H9 (cell line): ENCODE results near the gene TMEM117. TPM values are rescaled to one million over a fixed set of nuclear protein-coding genes. Genes with fewer than 3 reads are reported as not detected.

Source experiments
- DNase-seq: peaks from one replicate; pipeline ENCODE4 v3.0.0-alpha.2; 2017
- H2AFZ ChIP-seq: one replicate; pipeline ENCODE4 v1.6.1; 2013; ENCODE audit warnings: mild to moderate bottlenecking, low read length, control low read depth, moderate library complexity
- H2AK5ac ChIP-seq: 2 replicates; pipeline ENCODE4 v1.6.1; 2013; ENCODE audit warnings: low read length, control low read depth, mixed read lengths; ENCODE audit not compliant: insufficient read length
- H2BK120ac ChIP-seq: one replicate; pipeline ENCODE4 v1.6.1; 2013; ENCODE audit warnings: low read depth, mild to moderate bottlenecking, low read length, control low read depth, inconsistent platforms; ENCODE audit not compliant: poor library complexity, severe bottlenecking
- H2BK12ac ChIP-seq: 2 replicates; pipeline ENCODE4 v1.6.1; 2013; ENCODE audit warnings: low read length, control low read depth, mixed read lengths, low read depth; ENCODE audit not compliant: insufficient read length
- H2BK15ac ChIP-seq: 2 replicates; pipeline ENCODE4 v1.6.1; 2013; ENCODE audit warnings: low read depth, low read length, control low read depth
- H2BK20ac ChIP-seq: one replicate; pipeline ENCODE4 v1.6.1; 2013; ENCODE audit warnings: low read depth, mild to moderate bottlenecking, low read length, control low read depth, inconsistent platforms; ENCODE audit not compliant: poor library complexity, severe bottlenecking
- H2BK5ac ChIP-seq: 2 replicates; pipeline ENCODE4 v1.6.1; 2013; ENCODE audit warnings: low read length, control low read depth, mixed read lengths; ENCODE audit not compliant: insufficient read length
- H3K14ac ChIP-seq: 2 replicates; pipeline ENCODE4 v1.6.1; 2013; ENCODE audit warnings: low read length, control low read depth; ENCODE audit not compliant: insufficient read depth
- H3K18ac ChIP-seq: 2 replicates; pipeline ENCODE4 v1.6.1; 2013; ENCODE audit warnings: low read depth, mild to moderate bottlenecking, mixed read lengths, low read length, control low read depth; ENCODE audit not compliant: insufficient read length
- H3K23ac ChIP-seq: 2 replicates; pipeline ENCODE4 v1.6.1; 2013; ENCODE audit warnings: low read length, control low read depth, mixed read lengths, low read depth; ENCODE audit not compliant: insufficient read length
- H3K23me2 ChIP-seq: 2 replicates; pipeline ENCODE4 v1.6.1; 2013; ENCODE audit warnings: low read depth, mild to moderate bottlenecking, mixed read lengths, low read length, control low read depth; ENCODE audit not compliant: insufficient read length, poor library complexity, severe bottlenecking
- H3K27ac ChIP-seq: 2 replicates; pipeline ENCODE4 v1.5.1; 2013; ENCODE audit warnings: low read length, control low read depth, mixed read lengths, low read depth; ENCODE audit not compliant: insufficient read length
- H3K27me3 ChIP-seq: 2 replicates; pipeline ENCODE4 v1.6.1; 2013; ENCODE audit warnings: low read length, control low read depth, inconsistent platforms; ENCODE audit not compliant: insufficient read depth
- H3K4ac ChIP-seq: 2 replicates; pipeline ENCODE4 v1.6.1; 2013; ENCODE audit warnings: low read depth, mild to moderate bottlenecking, control low read depth, inconsistent platforms, low read length, moderate library complexity
- H3K4me1 ChIP-seq: 2 replicates; pipeline ENCODE4 v1.6.1; 2013; ENCODE audit warnings: low read length, control low read depth, inconsistent platforms; ENCODE audit not compliant: insufficient read depth
- H3K4me2 ChIP-seq: 2 replicates; pipeline ENCODE4 v1.6.1; 2013; ENCODE audit warnings: low read length, control low read depth, mixed read lengths; ENCODE audit not compliant: insufficient read length, insufficient read depth
- H3K56ac ChIP-seq: 2 replicates; pipeline ENCODE4 v1.6.1; 2013; ENCODE audit warnings: low read depth, mild to moderate bottlenecking, mixed read lengths, low read length, control low read depth; ENCODE audit not compliant: insufficient read length
- H3K79me1 ChIP-seq: 2 replicates; pipeline ENCODE4 v1.6.1; 2013; ENCODE audit warnings: low read depth, mild to moderate bottlenecking, moderate library complexity, low read length, control low read depth, inconsistent platforms; ENCODE audit not compliant: insufficient read depth, poor library complexity, severe bottlenecking
- H3K79me2 ChIP-seq: 2 replicates; pipeline ENCODE4 v1.6.1; 2013; ENCODE audit warnings: low read length, control low read depth, inconsistent platforms; ENCODE audit not compliant: insufficient read depth
- H3K9ac ChIP-seq: 2 replicates; pipeline ENCODE4 v1.6.1; 2013; ENCODE audit warnings: low read length, control low read depth, mixed read lengths; ENCODE audit not compliant: insufficient read length; ENCODE audit errors: extremely low read depth
- H3K9me3 ChIP-seq: one replicate; pipeline ENCODE4 v1.6.1; 2013; ENCODE audit warnings: low read depth, low read length, inconsistent platforms; ENCODE audit not compliant: control insufficient read depth
- H3T11ph ChIP-seq: one replicate; pipeline ENCODE4 v1.6.1; 2013; ENCODE audit warnings: mild to moderate bottlenecking, low read length, control low read depth, inconsistent platforms
- H4K20me1 ChIP-seq: one replicate; pipeline ENCODE4 v1.6.1; 2013; ENCODE audit not compliant: control insufficient read depth, insufficient read length, insufficient read depth
- H4K5ac ChIP-seq: 2 replicates; pipeline ENCODE4 v1.6.1; 2013; ENCODE audit warnings: low read depth, mild to moderate bottlenecking, mixed read lengths, low read length, control low read depth; ENCODE audit not compliant: insufficient read length
- H4K8ac ChIP-seq: replicated peaks from 2 replicates; pipeline ENCODE4 v1.6.1; 2013; ENCODE audit warnings: low read length, control low read depth, mixed read lengths, low read depth; ENCODE audit not compliant: insufficient read length
- H4K91ac ChIP-seq: 2 replicates; pipeline ENCODE4 v1.6.1; 2013; ENCODE audit warnings: low read depth, mild to moderate bottlenecking, moderate library complexity, mixed read lengths, low read length, control low read depth; ENCODE audit not compliant: insufficient read length
- H3K27ac Mint-ChIP-seq, 3 experiments: 2 replicates in 2 of 3; 3 replicates in 1 of 3; pipeline ENCODE4 v1.8.0; 2020 to 2021; ENCODE audit warnings: mixed read lengths in 3 of 3, mild to moderate bottlenecking in 1 of 3, moderate library complexity in 1 of 3
- H3K27me3 Mint-ChIP-seq: 2 replicates; pipeline ENCODE4 v1.8.0; 2021; ENCODE audit warnings: low read depth, mild to moderate bottlenecking, moderate library complexity, mixed read lengths
- H3K36me3 Mint-ChIP-seq, 3 experiments: 2 replicates in 2 of 3; 3 replicates in 1 of 3; pipeline ENCODE4 v1.8.0; 2020 to 2021; ENCODE audit warnings: low read depth in 3 of 3, mixed read lengths in 3 of 3; ENCODE audit not compliant: insufficient read depth in 1 of 3
- H3K4me1 Mint-ChIP-seq, 2 experiments: 2 replicates each; pipeline ENCODE4 v1.8.0; 2020; ENCODE audit warnings: mixed read lengths in 2 of 2
- H3K4me3 Mint-ChIP-seq, 2 experiments: 2 replicates in 1 of 2; 3 replicates in 1 of 2; pipeline ENCODE4 v1.8.0; 2020 to 2021; ENCODE audit warnings: mild to moderate bottlenecking in 2 of 2, mixed read lengths in 2 of 2, moderate library complexity in 1 of 2
- H3K9me3 Mint-ChIP-seq, 2 experiments: 2 replicates in 1 of 2; 3 replicates in 1 of 2; pipeline ENCODE4 v1.8.0; 2020; ENCODE audit warnings: mild to moderate bottlenecking in 2 of 2, mixed read lengths in 2 of 2, moderate library complexity in 1 of 2
- CTCF ChIP-seq: fragments of 200-600 bp; sonication (generic); conservative IDR thresholded peaks from 3 replicates; pipeline ENCODE4 v1.8.0; 2021; ENCODE audit warnings: antibody characterized with exemption, mild to moderate bottlenecking
- WGBS: extraction: QIAGEN DNeasy Blood & Tissue Kit; methylation state at CpG from one replicate; pipeline ENCODE4 v1.1.7; 2013; ENCODE audit warnings: missing lambda C conversion rate, low lambda C conversion rate, mixed read lengths; ENCODE audit not compliant: insufficient read length; ENCODE audit errors: extremely low coverage; 5-methylcytosine and 5-hydroxymethylcytosine counted together
- total RNA-seq: library from RNA; stranded (reverse); gene quantifications from 2 replicates; pipeline ENCODE4 v1.2.1, GENCODE V29; 2021

The TMEM117 gene
- total RNA-seq, 1 experiment from 2014 or later, result 1.7 TPM

- Histone ChIP-seq H3K27ac (no peak overlapping the region), H4K20me1 (no peaks in the 10 kb centered on the region), H3K9ac (no peak overlapping the region), H2BK12ac (no peak overlapping the region), H2AK5ac (no peak overlapping the region), H3K56ac (no peak overlapping the region), H3K23ac (no peak overlapping the region), H3K18ac (no peak overlapping the region), H3K27me3 (no peaks in the 10 kb centered on the region), H2BK5ac (no peak overlapping the region), H2AFZ (no peak overlapping the region), H3K79me2 (no peaks in the 10 kb centered on the region), H3K23me2 (no peaks in the 10 kb centered on the region), H3K4me1 (no peaks in the 10 kb centered on the region; the same call in 1 of the 2 replicates), H3K4ac (no peak overlapping the region), H3K9me3 (no peaks in the 10 kb centered on the region), H3T11ph (no peak overlapping the region), H3K79me1 (no peaks in the 10 kb centered on the region), H2BK20ac (no peak overlapping the region), H2BK120ac (no peak overlapping the region), H4K91ac (no peak overlapping the region), H3K4me2 (no peak overlapping the region), H2BK15ac (no peak overlapping the region), H3K14ac (no peak overlapping the region), H4K8ac (no peak overlapping the region), H4K5ac (no peak overlapping the region)
- Mint-ChIP-seq H3K4me3 (no peak overlapping the region), H3K9me3 (no peaks in the 10 kb centered on the region), H3K4me1 (peaks cover 6% of the 10 kb centered on the region in 2 experiments), H3K36me3 (no peaks in the 10 kb centered on the region), H3K27ac (no peak overlapping the region), H3K27me3 (no peaks in the 10 kb centered on the region)
- DNase-seq, result no peak
- TF ChIP-seq CTCF, result no peak
- whole genome bisulfite sequencing, result no CpG with 5 or more reads among the region's 2 CpGs
Observed at GRCh38 chr12:44155358-44155757, 319.5 kb downstream of the TMEM117 start.
